ENCODE data around the gene GRB2. TPM values are rescaled to one million over a fixed set of nuclear protein-coding genes. Genes with fewer than 3 reads are reported as not detected.
"Not testable (repeated sequence)": the region's sequence is repeated elsewhere in the genome, so short reads cannot be mapped to it uniquely, and the experiment has no call there.

GRB2 gene
- total RNA-seq, 1 donor from 2014 or later: 172 TPM

GRCh38 chr17:75301502-75302206, 103.8 kb downstream of the GRB2 start:
- H3K27ac Mint-ChIP-seq: no peak overlapping the region
- H3K36me3 Mint-ChIP-seq (ENCODE audit: low read depth): peaks cover 2% of the 10 kb centered on the region
- H3K4me3 Mint-ChIP-seq: no peak overlapping the region
- H3K4me1 Mint-ChIP-seq: peaks cover 7% of the 10 kb centered on the region
- intact Hi-C loops (cut with micrococcal nuclease): no loop called here
- DNase-seq: no peak
- no peaks in the 10 kb centered on the region for H3K27me3 Mint-ChIP-seq
- no peaks in the 10 kb centered on the region for H3K9me3 Mint-ChIP-seq

- DNase-seq: no peak
- intact Hi-C loops (cut with micrococcal nuclease): no loop called here
- Mint-ChIP-seq H3K27ac (no peak overlapping the region), H3K27me3 (no peaks in the 10 kb centered on the region), H3K4me3 (no peak overlapping the region), H3K36me3 (ENCODE audit: low read depth) (peaks cover 2% of the 10 kb centered on the region), H3K9me3 (no peaks in the 10 kb centered on the region), H3K4me1 (peaks cover 9% of the 10 kb centered on the region)
These were observed 104.4 kb downstream of the GRB2 start for GRCh38 chr17:75301049-75301448.

- Mint-ChIP-seq H3K4me3 (no peak overlapping the region), H3K27me3 (no peaks in the 10 kb centered on the region), H3K9me3 (no peaks in the 10 kb centered on the region)
These were observed 105.2 kb downstream of the GRB2 start for GRCh38 chr17:75300280-75300679.

GRCh38 chr17:75295201-75296158, 110.0 kb downstream of the GRB2 start:
- no peaks in the 10 kb centered on the region for H3K9me3 Mint-ChIP-seq
- no peaks in the 10 kb centered on the region for H3K27me3 Mint-ChIP-seq
- H3K36me3 Mint-ChIP-seq (ENCODE audit: low read depth): no peaks in the 10 kb centered on the region
- intact Hi-C loops (cut with micrococcal nuclease): loop anchor here (1.0 to 10.0 kb wide), 3 partner anchors 19 to 219 kb away; partner anchors contain the start of genes CASKIN2 and TSEN54
- peaks cover 23% of the 10 kb centered on the region for H3K4me1 Mint-ChIP-seq
- H3K27ac Mint-ChIP-seq: peak overlapping the region; percentile 86
- peak overlapping the region; percentile 34 for H3K4me3 Mint-ChIP-seq
- peak; percentile 81 for DNase-seq

More at GRCh38 chr17:75300280-75300679, 105.2 kb downstream of the GRB2 start:
- Mint-ChIP-seq H3K27ac (no peak overlapping the region), H3K4me1 (peaks cover 15% of the 10 kb centered on the region), H3K36me3 (ENCODE audit: low read depth) (peaks cover 2% of the 10 kb centered on the region)
- DNase-seq: no peak
- intact Hi-C loops (cut with micrococcal nuclease): no loop called here

- DNase-seq; H3K36me3 Mint-ChIP-seq (ENCODE audit: low read depth); H3K27me3 Mint-ChIP-seq; H3K4me3 Mint-ChIP-seq; H3K27ac Mint-ChIP-seq; H3K9me3 Mint-ChIP-seq: not testable (repeated sequence)
- intact Hi-C loops (cut with micrococcal nuclease): loop anchor here (10.0 kb wide), 1 partner anchor 222 kb away; the partner anchor contains the start of genes CASKIN2 and TSEN54
- H3K4me1 Mint-ChIP-seq: peaks cover 31% of the 10 kb centered on the region
These were observed 112.5 kb downstream of the GRB2 start for GRCh38 chr17:75292810-75293448.

- no peaks in the 10 kb centered on the region for H3K27me3 Mint-ChIP-seq
- peaks cover 30% of the 10 kb centered on the region for H3K36me3 Mint-ChIP-seq (ENCODE audit: low read depth)
- peak overlapping the region; percentile 100 for H3K27ac Mint-ChIP-seq
- peaks cover 21% of the 10 kb centered on the region for H3K4me1 Mint-ChIP-seq
- peak; percentile 87 for DNase-seq
- H3K4me3 Mint-ChIP-seq: peak overlapping the region; percentile 100
- H3K9me3 Mint-ChIP-seq: no peaks in the 10 kb centered on the region
- intact Hi-C loops (cut with micrococcal nuclease): loop anchor here (1.0 to 10.0 kb wide), 8 partner anchors 7 to 225 kb away; partner anchors contain the start of genes CASKIN2, GGA3, MIF4GD and MRPS7
These were observed 115.6 kb downstream of the GRB2 start for GRCh38 chr17:75289832-75290337.

GRCh38 chr17:75289115-75289831, 116.2 kb downstream of the GRB2 start, which contains the start of gene SLC25A19:
Gene SLC25A19 (minus strand): TSS chr17:75289433. CDS start chr17:75286764, 2,669 bp downstream.
- DNase-seq: peak; percentile 99
- Mint-ChIP-seq H3K36me3 (ENCODE audit: low read depth) (peaks cover 31% of the 10 kb centered on the region), H3K27ac (peak within 1 kb of the TSS; percentile 100), H3K27me3 (no peaks in the 10 kb centered on the region), H3K4me3 (peak within 1 kb of the TSS; percentile 100), H3K4me1 (peaks cover 19% of the 10 kb centered on the region), H3K9me3 (no peaks in the 10 kb centered on the region)
- intact Hi-C loops (cut with micrococcal nuclease): loop anchor here (1.0 to 2.0 kb wide), 6 partner anchors 8 to 115 kb away; partner anchors contain the start of genes GGA3, MIF4GD and MRPS7

- intact Hi-C loops (cut with micrococcal nuclease): loop anchor here (1.0 to 2.0 kb wide), 6 partner anchors 9 to 116 kb away; partner anchors contain the start of genes GGA3, MIF4GD and MRPS7
- H3K4me3 Mint-ChIP-seq: peak overlapping the region; percentile 100
- H3K4me1 Mint-ChIP-seq: peaks cover 17% of the 10 kb centered on the region
- peaks cover 35% of the 10 kb centered on the region for H3K36me3 Mint-ChIP-seq (ENCODE audit: low read depth)
- no peaks in the 10 kb centered on the region for H3K9me3 Mint-ChIP-seq
- peak; percentile 85 for DNase-seq
- peak overlapping the region; percentile 100 for H3K27ac Mint-ChIP-seq
- H3K27me3 Mint-ChIP-seq: no peaks in the 10 kb centered on the region
These were observed 116.7 kb downstream of the GRB2 start for GRCh38 chr17:75288770-75289114.

GRCh38 chr17:75288359-75288758, 117.1 kb downstream of the GRB2 start:
- H3K4me3 Mint-ChIP-seq: peak overlapping the region; percentile 100
- H3K9me3 Mint-ChIP-seq: no peaks in the 10 kb centered on the region
- no peak for DNase-seq
- H3K27ac Mint-ChIP-seq: peak overlapping the region; percentile 100
- intact Hi-C loops (cut with micrococcal nuclease): loop anchor here (2.0 kb wide), 1 partner anchor 34 kb away; no protein-coding TSS in a partner anchor
- no peaks in the 10 kb centered on the region for H3K27me3 Mint-ChIP-seq
- H3K4me1 Mint-ChIP-seq: peaks cover 18% of the 10 kb centered on the region
- H3K36me3 Mint-ChIP-seq (ENCODE audit: low read depth): peaks cover 38% of the 10 kb centered on the region

- H3K27me3 Mint-ChIP-seq: no peaks in the 10 kb centered on the region
- no peak overlapping the region for H3K27ac Mint-ChIP-seq
- peak overlapping the region; percentile 100 for H3K4me3 Mint-ChIP-seq
- intact Hi-C loops (cut with micrococcal nuclease): no loop called here
- DNase-seq: no peak
- peaks cover 19% of the 10 kb centered on the region for H3K4me1 Mint-ChIP-seq
- peaks cover 42% of the 10 kb centered on the region for H3K36me3 Mint-ChIP-seq (ENCODE audit: low read depth)
- no peaks in the 10 kb centered on the region for H3K9me3 Mint-ChIP-seq
These were observed 118.3 kb downstream of the GRB2 start for GRCh38 chr17:75287221-75287620.

GRCh38 chr17:75285123-75285522, 120.4 kb downstream of the GRB2 start:
- Mint-ChIP-seq H3K4me3 (no peak overlapping the region), H3K36me3 (ENCODE audit: low read depth) (peaks cover 48% of the 10 kb centered on the region), H3K27me3 (no peaks in the 10 kb centered on the region), H3K4me1 (peaks cover 18% of the 10 kb centered on the region), H3K27ac (no peak overlapping the region), H3K9me3 (no peaks in the 10 kb centered on the region)
- DNase-seq: no peak
- intact Hi-C loops (cut with micrococcal nuclease): no loop called here

- intact Hi-C loops (cut with micrococcal nuclease); H3K4me3 Mint-ChIP-seq; H3K27me3 Mint-ChIP-seq; H3K4me1 Mint-ChIP-seq; H3K27ac Mint-ChIP-seq; DNase-seq; H3K9me3 Mint-ChIP-seq: not testable (repeated sequence)
- peaks cover 45% of the 10 kb centered on the region for H3K36me3 Mint-ChIP-seq (ENCODE audit: low read depth)
These were observed 125.3 kb downstream of the GRB2 start for GRCh38 chr17:75280189-75280588.
